HG03060 (cell line): Measurements from ENCODE around the gene ZBTB16.

Experiments used
- ATAC-seq: cut with Tn5 transposase; IDR thresholded peaks from one replicate; pipeline ENCODE4 v1.9.1; 2021; ENCODE audit warnings: low read depth, moderate number of reproducible peaks; ENCODE audit not compliant: unreplicated experiment

Gene ZBTB16, protein sequence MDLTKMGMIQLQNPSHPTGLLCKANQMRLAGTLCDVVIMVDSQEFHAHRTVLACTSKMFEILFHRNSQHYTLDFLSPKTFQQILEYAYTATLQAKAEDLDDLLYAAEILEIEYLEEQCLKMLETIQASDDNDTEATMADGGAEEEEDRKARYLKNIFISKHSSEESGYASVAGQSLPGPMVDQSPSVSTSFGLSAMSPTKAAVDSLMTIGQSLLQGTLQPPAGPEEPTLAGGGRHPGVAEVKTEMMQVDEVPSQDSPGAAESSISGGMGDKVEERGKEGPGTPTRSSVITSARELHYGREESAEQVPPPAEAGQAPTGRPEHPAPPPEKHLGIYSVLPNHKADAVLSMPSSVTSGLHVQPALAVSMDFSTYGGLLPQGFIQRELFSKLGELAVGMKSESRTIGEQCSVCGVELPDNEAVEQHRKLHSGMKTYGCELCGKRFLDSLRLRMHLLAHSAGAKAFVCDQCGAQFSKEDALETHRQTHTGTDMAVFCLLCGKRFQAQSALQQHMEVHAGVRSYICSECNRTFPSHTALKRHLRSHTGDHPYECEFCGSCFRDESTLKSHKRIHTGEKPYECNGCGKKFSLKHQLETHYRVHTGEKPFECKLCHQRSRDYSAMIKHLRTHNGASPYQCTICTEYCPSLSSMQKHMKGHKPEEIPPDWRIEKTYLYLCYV

DNA sequence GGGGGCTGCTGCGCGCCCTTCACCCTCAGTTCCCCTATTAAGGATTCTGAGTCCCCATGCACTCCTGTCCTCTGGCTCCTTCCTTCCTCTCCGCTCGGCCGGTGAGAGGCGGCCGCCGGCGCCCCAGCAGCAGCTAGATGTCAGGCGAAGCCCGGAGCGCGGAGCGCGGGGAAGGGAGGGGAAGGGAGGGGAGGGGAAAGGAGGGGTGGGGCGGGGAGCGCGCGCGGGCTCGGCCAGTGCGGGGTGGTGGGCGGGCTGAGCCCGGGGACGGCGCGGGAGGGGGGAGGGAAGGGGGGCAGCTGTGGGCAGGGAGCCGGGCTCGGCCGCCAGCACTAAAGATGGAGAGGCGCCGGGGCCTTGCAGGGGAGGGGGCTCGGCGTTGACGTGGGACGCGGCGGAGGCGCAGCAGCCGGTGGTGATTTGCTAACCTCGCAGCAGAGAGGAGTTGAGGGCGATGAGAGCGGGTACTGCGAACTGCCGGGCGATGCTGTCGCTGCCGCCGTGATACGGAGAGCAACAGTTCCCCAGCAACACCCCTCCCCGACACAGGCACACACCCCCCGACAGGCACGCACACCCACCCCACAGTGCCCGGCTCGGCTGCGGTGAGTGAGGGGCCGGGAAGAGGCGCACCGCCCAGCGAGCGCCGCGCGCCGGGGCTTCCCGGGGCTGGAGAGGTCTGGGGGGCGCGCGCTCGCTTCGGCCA lies at the start of gene ZBTB16:
ZBTB16 (plus strand) TSS at position 434 of the 706 bp plus-strand sequence. CDS start 3,590 bp downstream, outside the sequence.
- ATAC-seq, result no peak

DNA sequence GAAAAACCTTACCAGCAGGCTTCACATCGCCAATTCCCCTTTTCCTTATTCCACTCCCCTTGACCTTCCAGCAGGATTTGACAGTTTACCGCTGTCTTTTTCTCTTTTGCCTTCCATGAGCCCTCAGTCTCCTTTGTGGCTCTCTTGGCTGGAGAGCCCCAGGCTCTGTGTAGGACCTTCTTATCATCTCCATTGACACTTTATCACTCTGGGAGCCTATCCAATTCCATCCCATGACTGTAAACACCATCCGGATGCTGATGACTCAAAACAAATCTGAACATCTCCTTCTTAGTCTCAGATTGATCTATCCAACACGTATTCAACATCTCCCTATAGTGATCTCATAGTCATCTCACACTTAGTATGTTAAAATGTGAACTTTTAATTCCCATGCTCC lies 48.6 kb upstream of the ZBTB16 start:
- no peak for ATAC-seq

DNA sequence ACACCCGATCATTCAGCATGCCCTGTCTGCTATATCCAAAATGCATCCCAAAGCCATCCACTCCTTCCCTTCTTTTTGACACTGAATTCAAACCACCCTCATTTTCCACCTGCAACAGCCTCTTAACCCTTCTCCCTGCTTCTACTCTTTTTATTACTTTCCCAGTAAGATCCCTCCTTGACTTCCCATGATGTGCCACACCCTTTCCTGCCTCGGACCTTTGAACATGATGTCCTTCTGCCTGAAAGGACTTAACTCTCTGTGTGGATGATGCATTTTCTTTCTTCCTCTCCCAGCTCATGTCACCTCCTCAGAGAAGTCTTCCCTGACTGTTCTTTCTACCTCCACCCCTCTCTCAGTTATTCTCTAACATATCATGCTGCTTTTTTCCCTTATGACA lies 48.1 kb upstream of the ZBTB16 start:
- ATAC-seq, result no peak

DNA sequence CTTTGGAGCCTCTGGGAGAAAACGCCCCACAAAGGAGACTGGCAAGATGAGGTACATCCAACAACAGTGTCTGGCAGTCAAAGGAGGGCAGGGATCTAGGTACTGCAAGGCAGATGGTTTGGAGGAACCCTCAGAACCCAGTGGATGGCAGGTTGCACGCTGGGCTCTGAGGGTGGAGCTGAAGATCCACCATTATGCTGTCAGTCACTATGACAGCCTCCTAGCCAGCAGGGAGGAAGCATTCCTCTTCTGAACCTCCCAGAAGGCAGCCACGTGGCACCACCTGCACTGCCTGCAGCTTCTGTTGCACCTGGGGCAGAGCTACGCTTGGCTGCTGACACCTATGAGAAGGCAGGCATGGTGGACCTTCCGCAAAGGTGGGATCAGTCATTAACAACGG lies 44.4 kb upstream of the ZBTB16 start:
- no peak for ATAC-seq

DNA sequence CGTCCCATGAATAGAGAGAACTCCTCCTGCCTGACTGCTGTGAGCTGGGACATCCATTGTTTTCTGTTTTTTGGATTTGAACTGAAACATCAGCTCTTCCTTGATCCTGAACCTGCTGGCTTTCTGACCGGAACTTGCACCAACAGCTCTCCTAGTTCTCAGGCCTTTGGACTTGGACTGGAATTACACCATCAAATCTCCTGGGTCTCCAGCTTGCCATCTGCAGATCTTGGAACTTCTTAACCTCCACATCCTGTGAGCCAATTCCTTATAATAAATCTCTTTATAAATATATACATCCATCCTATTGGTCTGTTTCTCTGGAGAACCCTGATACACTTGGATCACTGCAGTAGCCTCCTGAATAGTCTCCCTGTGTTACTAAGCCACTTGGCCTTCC lies 42.5 kb upstream of the ZBTB16 start:
- no peak for ATAC-seq

DNA sequence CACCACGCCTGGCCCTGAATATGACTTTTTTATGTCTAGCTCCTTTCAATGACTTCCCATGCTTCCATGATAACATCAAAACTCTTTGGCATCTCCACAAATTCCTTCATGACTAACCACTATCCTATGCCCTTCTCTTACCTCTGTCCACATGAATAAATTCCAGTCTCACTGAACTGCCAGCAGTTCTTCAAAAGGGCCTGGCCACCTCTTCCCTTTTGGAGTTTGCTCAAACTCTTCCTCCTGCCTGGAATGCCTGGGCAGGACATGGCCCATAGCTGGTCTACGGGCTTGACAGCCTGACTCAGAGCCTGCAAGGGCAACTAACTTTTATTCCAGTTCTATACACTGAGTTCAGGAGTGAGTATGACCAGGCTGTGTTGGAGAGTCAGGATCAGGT lies 41.8 kb upstream of the ZBTB16 start:
- ATAC-seq, result no peak

DNA sequence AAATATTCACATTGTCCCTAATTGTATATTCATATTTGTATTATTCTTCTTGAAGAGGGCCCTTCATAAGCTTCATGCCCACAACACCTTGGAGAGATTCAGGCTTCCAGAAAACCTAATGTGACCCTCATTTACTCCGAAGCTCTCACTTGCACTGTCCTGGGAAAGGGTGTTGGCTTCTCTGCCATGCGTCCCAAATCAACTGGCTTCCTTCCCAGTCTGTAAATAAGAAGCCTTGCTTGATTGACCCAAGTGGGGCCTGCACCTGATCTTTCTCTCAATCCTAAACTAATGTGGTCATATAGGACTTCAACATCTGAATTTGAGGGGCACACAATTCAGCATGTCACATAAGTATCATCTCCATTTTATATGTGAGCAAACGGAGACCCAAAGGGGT lies 40.5 kb upstream of the ZBTB16 start:
- no peak for ATAC-seq

DNA sequence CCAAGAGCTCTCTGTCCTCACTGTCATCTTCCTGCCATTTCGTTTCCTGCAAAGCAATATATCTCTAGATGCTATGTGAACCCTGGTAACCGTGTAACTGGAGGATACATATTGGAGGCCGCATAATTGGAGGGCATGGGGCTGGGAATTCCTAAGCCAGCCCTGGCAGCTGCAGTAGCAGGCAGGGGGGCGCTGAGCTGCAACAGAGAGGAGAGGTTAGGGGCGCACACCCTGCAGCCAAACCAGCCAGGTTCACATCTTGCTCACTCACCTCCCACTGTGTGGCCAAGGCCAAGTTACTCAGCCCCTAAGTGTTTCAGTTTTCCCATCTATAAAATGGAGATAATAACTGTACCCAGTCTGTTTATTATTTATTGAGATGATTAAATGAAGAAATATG lies 39.9 kb upstream of the ZBTB16 start:
- ATAC-seq, result no peak

DNA sequence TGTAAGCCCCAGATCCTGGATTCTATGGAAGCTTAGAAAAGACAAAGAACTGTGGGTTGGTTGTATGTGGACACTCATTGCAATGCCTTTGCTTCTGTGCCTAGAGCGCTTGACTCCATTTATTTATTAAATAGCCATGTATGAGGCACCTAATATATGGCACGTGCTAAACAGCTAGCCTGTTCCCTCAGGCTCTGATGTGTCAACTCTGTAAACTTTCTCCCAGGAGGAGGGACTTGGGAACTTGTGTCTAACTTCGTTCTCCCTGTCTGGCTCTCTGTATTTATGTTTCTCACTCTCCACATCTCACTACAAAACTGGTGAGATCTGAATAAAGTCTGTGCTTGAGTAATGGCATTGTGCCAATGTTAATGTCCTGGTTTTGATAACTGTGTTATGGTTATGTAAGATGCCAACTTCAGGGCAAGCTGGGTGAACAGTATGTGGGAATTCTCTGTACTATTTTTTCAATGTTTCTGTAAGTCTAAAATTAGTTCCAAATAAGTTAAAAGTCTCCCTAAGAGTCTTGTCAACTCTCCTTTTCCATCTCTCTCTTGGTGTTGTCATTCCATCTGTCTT lies 34.1 kb upstream of the ZBTB16 start:
- no peak for ATAC-seq

DNA sequence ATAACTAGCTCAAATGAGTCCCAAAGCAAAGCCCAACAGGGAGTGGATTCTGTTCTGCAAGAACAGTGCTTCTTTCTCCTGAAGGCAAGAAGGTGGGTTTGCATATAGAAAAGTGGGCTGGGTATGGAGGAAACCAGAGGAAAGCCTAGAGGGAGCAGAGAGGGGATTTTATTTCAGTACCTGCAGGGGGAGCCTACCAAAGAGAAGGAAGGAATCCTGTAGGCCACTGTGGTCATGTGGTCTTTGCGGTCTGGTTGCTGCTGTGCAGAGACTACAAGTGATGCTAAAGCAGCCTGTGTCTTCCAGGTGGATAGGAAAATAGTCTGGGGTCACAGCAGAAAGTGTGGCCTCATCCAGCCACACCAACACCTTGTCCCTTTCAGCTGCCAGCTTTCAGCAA lies 33.2 kb upstream of the ZBTB16 start:
- no peak for ATAC-seq

DNA sequence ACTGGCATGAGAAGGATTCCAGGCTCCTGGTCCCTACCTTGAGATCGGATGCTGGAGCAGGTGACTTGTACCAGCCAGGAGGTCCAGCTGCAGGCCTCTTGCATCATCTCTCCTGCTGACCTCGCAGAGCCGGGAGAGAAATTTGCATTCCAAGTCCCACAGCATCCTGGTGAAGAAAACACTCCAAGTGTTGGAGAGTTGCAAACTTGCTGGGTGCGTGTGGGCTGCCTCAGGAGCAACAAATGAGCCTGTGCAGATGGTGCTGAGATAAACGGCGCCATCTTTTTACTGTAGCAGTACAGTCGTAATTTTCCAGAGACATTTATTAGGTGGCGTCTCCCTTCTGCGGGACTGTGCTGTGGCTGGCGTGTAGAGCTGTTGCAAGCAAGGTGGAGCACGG lies 32.1 kb upstream of the ZBTB16 start:
- no peak for ATAC-seq

DNA sequence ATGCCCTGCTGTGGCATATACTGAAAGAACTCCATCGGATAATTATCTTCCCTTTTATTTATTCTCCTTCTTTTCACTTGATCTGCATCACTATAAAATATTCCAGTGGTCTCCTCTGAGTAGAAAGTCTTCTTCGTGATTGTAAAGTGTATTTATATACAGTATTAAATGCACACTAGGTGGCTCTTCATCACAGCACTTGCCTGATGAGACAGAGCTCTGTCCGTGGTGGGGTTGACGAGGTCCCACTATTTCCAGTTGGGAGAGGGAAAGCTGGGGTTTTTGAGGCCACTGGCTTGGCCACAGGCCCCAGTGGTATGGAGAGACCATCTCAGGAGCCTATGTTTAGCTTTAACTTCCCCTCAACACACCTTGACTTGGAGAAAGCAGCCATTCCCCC lies 31.6 kb upstream of the ZBTB16 start:
- ATAC-seq, result no peak

DNA sequence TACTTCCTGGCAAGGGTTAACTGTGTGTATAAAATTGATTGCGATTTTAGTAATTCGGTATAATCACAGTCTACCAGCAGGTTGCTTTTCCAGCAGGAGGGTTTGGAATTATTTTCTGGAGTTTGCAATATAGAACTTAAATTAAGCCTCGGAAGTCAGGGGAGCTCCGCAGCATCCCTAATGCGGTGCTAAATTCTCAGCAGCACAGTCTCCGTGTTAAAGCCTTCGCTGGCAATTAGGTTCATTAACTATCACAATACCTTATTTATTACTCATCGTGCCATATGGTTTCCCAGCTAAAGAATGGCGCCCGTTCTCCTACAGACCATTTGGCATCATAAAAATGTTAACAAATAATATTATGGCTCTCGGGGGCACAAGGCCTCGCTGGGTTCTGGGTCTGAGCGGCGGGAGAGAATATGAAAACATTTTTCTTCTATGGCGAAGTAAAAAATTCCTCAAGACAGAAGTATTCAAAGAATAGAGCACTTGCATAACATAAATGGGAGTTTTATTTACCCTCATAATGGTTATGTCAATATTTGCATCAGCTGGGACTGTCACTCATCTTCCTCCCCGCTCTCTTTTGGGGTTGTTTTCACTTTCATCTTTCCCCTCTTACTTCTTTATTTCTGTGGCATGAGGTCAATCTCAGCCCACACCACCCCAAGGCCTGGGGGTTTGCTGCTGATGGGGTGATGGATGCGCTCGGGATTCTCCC lies 28.1 kb upstream of the ZBTB16 start:
- ATAC-seq, result no peak

DNA sequence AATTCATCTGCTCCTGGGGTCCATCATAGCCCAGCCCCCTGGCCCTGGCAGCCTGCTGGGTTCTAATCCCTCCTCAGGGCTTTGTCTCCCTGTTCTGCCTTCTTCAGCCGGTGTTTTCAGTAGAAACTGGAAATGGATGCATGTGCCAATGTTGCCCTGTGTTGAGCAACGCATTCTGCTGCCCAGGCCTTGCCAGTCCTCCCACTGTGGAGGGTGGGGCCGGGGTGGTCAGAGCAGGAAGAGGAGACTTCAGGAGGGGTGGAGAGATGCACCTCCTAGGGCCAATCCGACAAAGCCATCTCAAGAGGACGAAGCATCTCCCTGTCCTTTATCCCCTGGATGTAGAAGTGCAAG lies 27.6 kb upstream of the ZBTB16 start:
- no peak for ATAC-seq

DNA sequence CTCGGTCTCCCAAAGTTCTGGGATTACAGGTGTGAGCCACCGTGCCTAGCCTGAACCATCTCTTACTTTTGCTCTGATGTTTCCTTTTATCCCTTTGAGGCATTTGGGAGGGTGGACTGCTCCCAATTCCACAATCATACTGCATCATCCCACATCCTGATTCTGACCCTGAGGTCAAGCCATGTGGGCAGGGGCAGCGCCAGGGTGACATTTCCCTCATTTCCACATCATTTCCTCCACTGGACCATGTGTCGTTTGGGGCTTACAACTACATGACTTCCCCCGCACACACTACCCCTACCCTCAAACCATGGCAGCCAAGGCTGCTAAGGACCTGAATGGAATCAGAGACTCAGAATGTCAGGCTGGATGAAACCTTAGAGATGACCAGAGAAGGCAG lies 26.4 kb upstream of the ZBTB16 start:
- ATAC-seq, result no peak

DNA sequence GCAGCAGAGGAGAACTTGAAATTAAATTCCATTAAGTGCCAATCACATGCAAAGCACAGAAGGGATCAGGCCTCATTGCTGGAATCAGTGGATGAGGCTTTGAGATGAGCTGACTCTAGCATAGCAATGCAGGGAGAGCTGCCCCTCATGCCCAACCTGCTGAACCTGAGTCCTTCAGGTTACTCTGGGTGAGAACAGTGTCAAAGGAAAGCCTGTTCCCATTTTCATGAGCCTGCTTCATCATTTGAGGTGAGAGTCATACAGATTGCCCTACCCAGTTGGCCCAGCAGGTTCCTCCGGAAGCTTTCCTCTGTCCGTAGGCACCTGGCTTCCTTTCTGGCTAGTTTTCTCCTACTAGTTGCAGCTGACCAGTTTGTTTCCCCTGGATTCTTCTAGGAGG lies 25.9 kb upstream of the ZBTB16 start:
- no peak for ATAC-seq

DNA sequence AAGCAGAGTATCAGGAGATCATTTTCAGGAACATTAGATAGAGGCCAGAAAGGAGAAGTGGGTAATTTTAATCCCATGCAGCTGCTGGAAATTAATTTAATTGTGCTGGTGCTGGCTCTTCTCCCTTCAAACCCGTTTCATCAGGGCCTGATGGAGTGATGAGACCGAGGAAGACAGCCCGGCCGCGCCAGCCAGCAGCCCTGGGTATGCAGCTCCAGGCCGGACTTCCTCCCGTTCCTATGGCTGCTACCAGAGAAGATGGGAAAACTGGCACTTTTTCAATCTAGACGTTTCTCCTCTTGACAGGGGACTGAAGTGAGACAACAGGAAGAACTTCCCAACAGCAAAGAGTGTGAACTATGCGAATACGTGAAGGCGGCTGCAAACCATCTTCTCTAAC lies 24.6 kb upstream of the ZBTB16 start:
- no peak for ATAC-seq

DNA sequence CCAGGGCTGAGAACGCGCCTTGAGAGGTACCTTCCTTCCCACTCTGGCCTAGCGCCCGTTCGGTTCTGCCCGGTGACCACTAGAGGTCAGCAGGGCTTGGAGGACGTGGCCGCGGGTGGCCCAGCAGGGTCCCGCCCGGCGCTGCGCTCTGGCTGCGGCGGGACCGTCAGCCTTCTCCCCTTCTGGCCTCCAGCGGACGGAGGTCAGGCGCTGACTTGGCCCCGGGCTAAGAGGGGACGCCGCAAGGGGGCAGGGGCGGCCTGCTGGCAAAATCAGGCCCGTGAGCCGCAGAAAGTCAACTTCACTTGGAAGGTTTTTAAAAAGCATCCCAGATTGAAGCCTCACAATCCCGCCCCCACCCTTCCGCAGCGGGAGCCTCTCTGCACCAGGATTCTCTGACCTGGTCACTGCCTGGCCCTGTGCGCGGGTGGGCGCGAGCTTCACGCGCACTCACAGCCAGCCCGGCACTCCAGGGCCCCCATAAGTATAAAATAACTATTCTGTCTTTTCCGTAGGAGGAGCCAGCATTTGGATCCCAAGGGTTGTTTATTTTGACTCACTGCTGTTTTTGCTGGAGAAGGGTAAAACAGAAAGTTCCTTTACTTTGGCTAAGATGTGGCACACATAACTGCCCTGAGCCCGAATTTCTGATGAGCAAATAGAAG lies 23.2 kb upstream of the ZBTB16 start:
- no peak for ATAC-seq

DNA sequence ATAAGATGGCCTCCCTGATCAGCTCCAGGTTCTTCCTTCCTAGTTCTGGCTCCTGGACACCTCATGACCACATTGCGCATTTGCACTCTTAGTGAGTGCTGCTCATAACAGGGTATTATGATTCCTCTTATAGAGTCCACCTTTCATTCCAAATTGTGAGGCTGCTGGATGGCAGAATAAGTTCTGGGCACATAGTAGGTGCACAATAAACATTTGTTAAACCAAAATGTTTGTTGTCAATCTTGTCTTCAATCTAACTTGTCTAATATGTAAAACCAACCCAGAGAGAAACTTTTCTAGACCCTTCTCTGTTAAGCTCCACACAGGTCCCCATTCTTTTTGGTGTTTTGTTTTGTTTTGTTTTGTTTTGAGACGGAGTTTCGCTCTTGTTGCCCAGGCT lies 22.6 kb upstream of the ZBTB16 start:
- no peak for ATAC-seq

DNA sequence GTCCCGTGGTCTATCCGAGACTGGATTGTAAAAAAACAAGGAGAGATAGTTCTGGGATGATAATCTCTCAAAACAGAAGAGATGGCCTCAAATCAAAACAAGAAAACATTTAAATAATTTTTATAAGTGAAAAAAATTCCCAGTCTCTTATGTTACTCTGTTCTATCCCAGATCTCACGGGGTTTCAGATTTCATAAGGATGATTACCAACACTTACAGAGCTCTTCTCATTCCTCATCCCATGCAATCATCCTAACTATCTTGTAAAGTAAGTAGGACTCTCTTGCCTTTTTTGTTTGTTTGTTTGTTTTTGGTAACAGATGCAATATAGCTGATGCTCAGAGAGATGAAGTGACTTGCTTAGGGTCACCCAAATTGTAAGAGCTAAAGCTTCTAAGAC lies 20.0 kb upstream of the ZBTB16 start:
- no peak for ATAC-seq
